Thyroid gland (tissue), 4 donors: ENCODE measurements around the gene MED14.

ENCODE experiments used
- POLR2A ChIP-seq, 2 donors: fragments of 450-650 bp; IDR thresholded peaks; one replicate each; pipeline ENCODE4 v1.6.1; 2017; ENCODE audit warnings: antibody characterized with exemption in 2 of 2, mild to moderate bottlenecking in 2 of 2, moderate library complexity in 1 of 2
- TF ChIP-seq, protein P1 (sequence below), 6 experiments: fragments of 200-600 bp in 3 of 6; fragments of 450-650 bp in 3 of 6; sonication (generic) in 3 of 6; IDR thresholded peaks; one replicate each; pipeline ENCODE4 v1.5.1; 2016 to 2019; ENCODE audit warnings: antibody characterized with exemption in 6 of 6, mild to moderate bottlenecking in 2 of 6, inconsistent platforms in 1 of 6, moderate library complexity in 1 of 6

DNA sequence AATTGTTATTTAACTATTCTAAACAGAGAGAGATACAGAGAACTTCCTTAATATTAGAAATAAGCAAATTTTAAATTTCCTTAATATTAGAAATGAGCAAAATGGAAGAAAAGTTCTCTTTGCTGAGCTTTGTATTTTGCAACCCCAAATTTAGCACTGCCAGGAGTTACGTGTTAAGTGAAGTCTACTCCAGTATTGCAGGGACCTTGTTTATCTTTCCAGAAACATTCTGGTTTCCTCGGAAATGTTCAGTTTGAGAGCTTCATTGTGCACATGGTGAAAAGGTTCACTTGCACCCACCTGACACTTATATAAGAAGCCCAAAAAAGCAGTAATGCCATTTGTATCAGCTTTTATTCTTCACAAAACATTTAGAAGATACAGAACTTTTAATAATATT, 81.8 kb downstream of the MED14 start:
- TF ChIP-seq, protein P1, sequence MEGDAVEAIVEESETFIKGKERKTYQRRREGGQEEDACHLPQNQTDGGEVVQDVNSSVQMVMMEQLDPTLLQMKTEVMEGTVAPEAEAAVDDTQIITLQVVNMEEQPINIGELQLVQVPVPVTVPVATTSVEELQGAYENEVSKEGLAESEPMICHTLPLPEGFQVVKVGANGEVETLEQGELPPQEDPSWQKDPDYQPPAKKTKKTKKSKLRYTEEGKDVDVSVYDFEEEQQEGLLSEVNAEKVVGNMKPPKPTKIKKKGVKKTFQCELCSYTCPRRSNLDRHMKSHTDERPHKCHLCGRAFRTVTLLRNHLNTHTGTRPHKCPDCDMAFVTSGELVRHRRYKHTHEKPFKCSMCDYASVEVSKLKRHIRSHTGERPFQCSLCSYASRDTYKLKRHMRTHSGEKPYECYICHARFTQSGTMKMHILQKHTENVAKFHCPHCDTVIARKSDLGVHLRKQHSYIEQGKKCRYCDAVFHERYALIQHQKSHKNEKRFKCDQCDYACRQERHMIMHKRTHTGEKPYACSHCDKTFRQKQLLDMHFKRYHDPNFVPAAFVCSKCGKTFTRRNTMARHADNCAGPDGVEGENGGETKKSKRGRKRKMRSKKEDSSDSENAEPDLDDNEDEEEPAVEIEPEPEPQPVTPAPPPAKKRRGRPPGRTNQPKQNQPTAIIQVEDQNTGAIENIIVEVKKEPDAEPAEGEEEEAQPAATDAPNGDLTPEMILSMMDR (IDR thresholded peaks at IDR 0.05): no peak
- TF ChIP-seq POLR2A (IDR thresholded peaks at IDR 0.05): no peak
